ENCODE measurements around the gene CHSY3.

CHSY3 gene

DNA sequence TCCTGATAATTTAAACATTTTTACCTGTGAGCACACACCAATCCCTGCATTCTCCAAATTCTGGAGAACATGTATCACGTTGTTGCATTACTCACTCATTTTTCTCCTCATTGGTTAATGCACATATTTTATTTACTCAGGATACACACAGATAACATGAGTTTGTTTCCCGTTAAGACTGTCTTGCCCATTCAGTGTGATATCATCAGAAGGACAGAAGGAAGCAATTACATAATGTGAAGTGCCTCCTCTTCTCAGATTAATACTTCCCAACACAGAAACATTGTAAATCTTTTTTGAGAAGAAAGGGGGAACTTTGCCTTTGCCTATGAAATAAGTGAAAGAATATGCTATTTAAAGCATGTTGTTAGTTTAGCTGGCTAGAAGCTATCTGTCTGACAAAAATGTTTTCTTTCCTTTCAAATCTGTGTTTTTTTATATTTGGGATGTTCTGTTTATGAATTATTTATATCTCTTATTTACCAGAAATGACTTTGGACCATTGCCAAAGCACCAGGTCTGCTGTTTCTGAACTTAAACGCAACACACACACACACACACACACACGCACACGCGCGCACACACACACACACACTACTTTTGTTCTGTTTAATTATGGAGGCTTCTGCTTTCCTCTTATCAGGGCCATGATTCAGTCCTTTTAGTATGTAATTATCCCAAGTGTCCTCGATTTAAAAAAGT is 186.5 kb downstream of the CHSY3 start:
- Histone ChIP-seq H3K79me2 (ENCODE audit: control insufficient read depth, low read length) (no peaks in the 10 kb centered on the region), H3K27me3 (ENCODE audit: control insufficient read depth, low read length) (no peaks in the 10 kb centered on the region), H3K4me1 (ENCODE audit: control insufficient read depth, low read length) (no peaks in the 10 kb centered on the region), H3K4me2 (ENCODE audit: low read length) (no peak overlapping the region), H3K9me2 (replicated peaks; ENCODE audit: control insufficient read depth, low read length) (no peaks in the 10 kb centered on the region), H3K27ac (ENCODE audit: low read depth, low read length) (no peak overlapping the region), H3K9me3 (ENCODE audit: control insufficient read depth, insufficient read depth, low read length) (no peaks in the 10 kb centered on the region), H4K20me1 (ENCODE audit: control insufficient read depth, insufficient read depth, low read depth, low read length) (no peaks in the 10 kb centered on the region), H3K36me3 (ENCODE audit: control insufficient read depth, low read length) (no peaks in the 10 kb centered on the region), H3F3A (ENCODE audit: control insufficient read depth, insufficient read depth) (no peaks in the 10 kb centered on the region), H3K4me3 (ENCODE audit: low read length) (no peak overlapping the region)
- no peak for TF ChIP-seq EZH2phosphoT487 (IDR thresholded peaks at IDR 0.05; ENCODE audit: borderline replicate concordance, low read length)
- TF ChIP-seq, protein P1, sequence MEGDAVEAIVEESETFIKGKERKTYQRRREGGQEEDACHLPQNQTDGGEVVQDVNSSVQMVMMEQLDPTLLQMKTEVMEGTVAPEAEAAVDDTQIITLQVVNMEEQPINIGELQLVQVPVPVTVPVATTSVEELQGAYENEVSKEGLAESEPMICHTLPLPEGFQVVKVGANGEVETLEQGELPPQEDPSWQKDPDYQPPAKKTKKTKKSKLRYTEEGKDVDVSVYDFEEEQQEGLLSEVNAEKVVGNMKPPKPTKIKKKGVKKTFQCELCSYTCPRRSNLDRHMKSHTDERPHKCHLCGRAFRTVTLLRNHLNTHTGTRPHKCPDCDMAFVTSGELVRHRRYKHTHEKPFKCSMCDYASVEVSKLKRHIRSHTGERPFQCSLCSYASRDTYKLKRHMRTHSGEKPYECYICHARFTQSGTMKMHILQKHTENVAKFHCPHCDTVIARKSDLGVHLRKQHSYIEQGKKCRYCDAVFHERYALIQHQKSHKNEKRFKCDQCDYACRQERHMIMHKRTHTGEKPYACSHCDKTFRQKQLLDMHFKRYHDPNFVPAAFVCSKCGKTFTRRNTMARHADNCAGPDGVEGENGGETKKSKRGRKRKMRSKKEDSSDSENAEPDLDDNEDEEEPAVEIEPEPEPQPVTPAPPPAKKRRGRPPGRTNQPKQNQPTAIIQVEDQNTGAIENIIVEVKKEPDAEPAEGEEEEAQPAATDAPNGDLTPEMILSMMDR (IDR thresholded peaks at IDR 0.05; ENCODE audit: low read depth, low read length, poor library complexity, severe bottlenecking), result no peak

DNA sequence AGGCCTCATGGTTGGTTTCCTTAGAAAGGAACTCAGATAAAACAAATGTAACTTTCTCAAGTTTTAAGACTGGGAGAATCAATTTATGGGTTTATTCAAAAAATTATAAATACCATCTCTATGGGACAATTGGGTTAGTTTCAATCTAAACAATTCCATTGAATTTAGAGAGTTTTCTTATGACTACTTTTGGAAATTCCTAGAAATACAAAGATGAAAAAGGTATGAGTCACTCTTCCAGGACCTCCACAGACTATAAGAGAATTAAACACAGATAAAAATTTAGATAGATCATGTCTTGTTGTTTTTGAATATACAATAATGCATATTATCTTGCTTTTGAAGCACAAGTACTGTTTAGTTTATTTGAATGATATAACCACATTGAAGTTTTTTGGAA is 188.7 kb downstream of the CHSY3 start:
- Histone ChIP-seq H3K4me3 (ENCODE audit: low read length) (no peak overlapping the region), H3K36me3 (ENCODE audit: control insufficient read depth, low read length) (no peaks in the 10 kb centered on the region), H3K9me2 (replicated peaks; ENCODE audit: control insufficient read depth, low read length) (no peaks in the 10 kb centered on the region), H4K20me1 (ENCODE audit: control insufficient read depth, insufficient read depth, low read depth, low read length) (no peaks in the 10 kb centered on the region), H3K27ac (ENCODE audit: low read depth, low read length) (no peak overlapping the region), H3K9me3 (ENCODE audit: control insufficient read depth, insufficient read depth, low read length) (no peaks in the 10 kb centered on the region), H3K4me2 (ENCODE audit: low read length) (no peak overlapping the region), H3K27me3 (ENCODE audit: control insufficient read depth, low read length) (no peaks in the 10 kb centered on the region), H3F3A (ENCODE audit: control insufficient read depth, insufficient read depth) (no peaks in the 10 kb centered on the region), H3K4me1 (ENCODE audit: control insufficient read depth, low read length) (no peaks in the 10 kb centered on the region), H3K79me2 (ENCODE audit: control insufficient read depth, low read length) (no peaks in the 10 kb centered on the region)
- TF ChIP-seq, protein P1 (IDR thresholded peaks at IDR 0.05; ENCODE audit: low read depth, low read length, poor library complexity, severe bottlenecking), result no peak
- no peak for TF ChIP-seq EZH2phosphoT487 (IDR thresholded peaks at IDR 0.05; ENCODE audit: borderline replicate concordance, low read length)

DNA sequence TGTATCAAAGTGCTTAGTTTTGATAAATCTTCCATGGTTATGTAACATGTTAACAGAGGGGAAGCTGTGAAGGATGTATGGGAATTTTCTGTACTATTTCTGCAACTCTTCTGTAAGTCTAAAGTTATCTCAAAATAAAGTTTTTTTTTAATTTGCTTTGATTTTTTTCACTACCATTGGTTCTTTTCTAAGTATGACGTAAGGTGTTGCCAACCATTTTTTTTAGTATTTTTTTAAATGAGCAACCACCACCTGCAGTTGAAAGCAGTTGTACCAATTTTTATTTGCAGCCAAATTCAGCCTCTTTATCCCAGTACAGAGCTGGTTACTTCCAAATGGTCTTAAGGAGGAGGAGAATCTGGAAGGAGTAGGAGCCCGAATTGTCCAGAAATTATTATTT is 192.2 kb downstream of the CHSY3 start:
- H3K27ac ChIP-seq (ENCODE audit: low read depth, low read length), result no peak overlapping the region
- H3K4me2 ChIP-seq (ENCODE audit: low read length), result no peak overlapping the region
- no peak for TF ChIP-seq EZH2phosphoT487 (IDR thresholded peaks at IDR 0.05; ENCODE audit: borderline replicate concordance, low read length)
- TF ChIP-seq, protein P1 (IDR thresholded peaks at IDR 0.05; ENCODE audit: low read depth, low read length, poor library complexity, severe bottlenecking), result no peak
- no peaks in the 10 kb centered on the region for H3F3A ChIP-seq (ENCODE audit: control insufficient read depth, insufficient read depth)
- no peaks in the 10 kb centered on the region for H3K9me2 ChIP-seq (replicated peaks; ENCODE audit: control insufficient read depth, low read length)
- no peaks in the 10 kb centered on the region for H4K20me1 ChIP-seq (ENCODE audit: control insufficient read depth, insufficient read depth, low read depth, low read length)
- no peaks in the 10 kb centered on the region for H3K9me3 ChIP-seq (ENCODE audit: control insufficient read depth, insufficient read depth, low read length)
- H3K4me3 ChIP-seq (ENCODE audit: low read length), result no peak overlapping the region
- no peaks in the 10 kb centered on the region for H3K4me1 ChIP-seq (ENCODE audit: control insufficient read depth, low read length)
- no peaks in the 10 kb centered on the region for H3K79me2 ChIP-seq (ENCODE audit: control insufficient read depth, low read length)
- no peaks in the 10 kb centered on the region for H3K36me3 ChIP-seq (ENCODE audit: control insufficient read depth, low read length)
- H3K27me3 ChIP-seq (ENCODE audit: control insufficient read depth, low read length), result no peaks in the 10 kb centered on the region
